MG63 (cell line): ENCODE measurements around the gene TPO. TPM values are rescaled to one million over a fixed set of nuclear protein-coding genes. Genes with fewer than 3 reads are reported as not detected.

ENCODE experiments used
- DNase-seq: peaks from one replicate; pipeline ENCODE4 v3.0.0-alpha.2; 2020
- H3K27me3 ChIP-seq: fragments of 250-450 bp; sonication (Bioruptor Pico); 2 replicates; pipeline ENCODE4 v1.5.1; 2020; ENCODE audit warnings: mild to moderate bottlenecking, moderate library complexity
- H3K36me3 ChIP-seq: fragments of 250-450 bp; sonication (Bioruptor Pico); 2 replicates; pipeline ENCODE4 v1.5.1; 2020; ENCODE audit warnings: mild to moderate bottlenecking, moderate library complexity
- H3K4me3 ChIP-seq: fragments of 250-450 bp; sonication (Bioruptor Pico); 2 replicates; pipeline ENCODE4 v1.5.1; 2020; ENCODE audit warnings: mild to moderate bottlenecking, moderate library complexity
- H3K9me3 ChIP-seq: fragments of 250-450 bp; sonication (Bioruptor Pico); 2 replicates; pipeline ENCODE4 v1.5.1; 2020; ENCODE audit warnings: mild to moderate bottlenecking, moderate library complexity
- total RNA-seq: library from RNA; depleted of rRNA; stranded (reverse); fragments of >200 nt; shearing (Covaris generic); gene quantifications from 2 replicates; pipeline ENCODE4 v1.2.3, GENCODE V29; 2014; ENCODE audit warnings: low replicate concordance

The TPO gene
- total RNA-seq, 1 experiment from 2014 or later, result not detected

DNA sequence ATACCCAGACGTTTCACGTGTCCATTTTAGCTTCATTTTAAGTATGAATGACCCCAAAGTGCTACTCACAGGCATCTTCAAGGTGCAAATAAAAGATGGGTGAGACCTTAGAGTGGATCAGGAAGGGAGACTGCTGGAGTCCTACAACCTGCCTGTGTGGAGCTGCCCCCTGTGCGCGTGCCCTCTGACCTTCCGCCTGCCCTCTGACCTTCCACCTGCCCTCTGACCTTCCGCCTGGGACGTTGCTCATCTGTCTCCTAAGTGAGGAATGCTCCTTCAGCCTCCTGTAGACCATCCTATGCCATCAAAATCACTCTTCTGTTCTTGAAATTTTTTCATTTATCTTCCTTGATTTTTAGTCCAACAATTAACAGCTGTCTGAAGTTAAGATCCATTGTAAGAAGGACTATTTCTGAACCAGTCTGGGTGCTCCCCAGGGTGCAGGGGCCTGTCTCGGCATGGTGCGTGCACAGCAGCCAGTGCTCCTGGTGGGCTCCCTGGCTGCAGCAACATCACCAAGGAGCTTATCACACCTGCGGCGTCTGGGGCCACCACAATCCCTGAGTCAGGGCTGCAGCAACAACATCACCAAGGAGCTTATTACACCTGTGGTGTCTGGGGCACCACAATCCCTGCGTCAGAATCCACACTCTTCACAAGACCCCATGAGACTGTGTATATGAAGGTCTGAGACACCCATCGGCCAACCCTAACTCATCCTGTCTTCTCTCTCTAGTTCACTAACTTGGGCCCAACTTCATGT is 86.0 kb downstream of the TPO start:
- H3K27me3 ChIP-seq, result no peaks in the 10 kb centered on the region
- DNase-seq, result no peak
- H3K9me3 ChIP-seq, result no peaks in the 10 kb centered on the region
- H3K36me3 ChIP-seq, result no peaks in the 10 kb centered on the region
- H3K4me3 ChIP-seq, result no peak overlapping the region

- no peak overlapping the region for H3K4me3 ChIP-seq
- H3K36me3 ChIP-seq, result no peaks in the 10 kb centered on the region
- DNase-seq, result no peak
- no peaks in the 10 kb centered on the region for H3K27me3 ChIP-seq
- H3K9me3 ChIP-seq, result no peaks in the 10 kb centered on the region
These were observed 88.0 kb downstream of the TPO start for GRCh38 chr2:1501038-1501851.

DNA sequence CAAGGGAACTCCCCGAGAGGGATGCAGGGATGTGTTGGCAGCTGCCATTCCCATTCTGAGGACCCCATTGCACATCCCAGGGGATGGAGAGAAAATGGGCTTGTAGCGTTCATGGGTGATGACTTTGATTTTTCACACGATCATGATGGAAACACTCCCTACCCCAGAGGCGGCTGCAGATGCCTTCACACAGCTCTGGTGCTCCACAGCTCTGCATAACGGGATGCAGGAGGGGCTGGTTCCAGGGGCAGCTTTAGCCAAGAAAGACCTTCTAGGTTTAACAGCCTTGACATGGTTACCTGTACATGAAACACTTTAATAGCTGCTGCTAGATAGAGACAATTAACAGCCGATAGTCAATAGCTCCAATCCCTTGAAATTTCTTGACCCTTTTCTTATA is 88.7 kb downstream of the TPO start:
- Histone ChIP-seq H3K4me3 (no peak overlapping the region), H3K36me3 (no peaks in the 10 kb centered on the region), H3K9me3 (no peaks in the 10 kb centered on the region), H3K27me3 (no peaks in the 10 kb centered on the region)
- no peak for DNase-seq

- DNase-seq, result no peak
- Histone ChIP-seq H3K9me3 (no peaks in the 10 kb centered on the region), H3K27me3 (no peaks in the 10 kb centered on the region)
These were observed 89.6 kb downstream of the TPO start for GRCh38 chr2:1502891-1503304.

DNA sequence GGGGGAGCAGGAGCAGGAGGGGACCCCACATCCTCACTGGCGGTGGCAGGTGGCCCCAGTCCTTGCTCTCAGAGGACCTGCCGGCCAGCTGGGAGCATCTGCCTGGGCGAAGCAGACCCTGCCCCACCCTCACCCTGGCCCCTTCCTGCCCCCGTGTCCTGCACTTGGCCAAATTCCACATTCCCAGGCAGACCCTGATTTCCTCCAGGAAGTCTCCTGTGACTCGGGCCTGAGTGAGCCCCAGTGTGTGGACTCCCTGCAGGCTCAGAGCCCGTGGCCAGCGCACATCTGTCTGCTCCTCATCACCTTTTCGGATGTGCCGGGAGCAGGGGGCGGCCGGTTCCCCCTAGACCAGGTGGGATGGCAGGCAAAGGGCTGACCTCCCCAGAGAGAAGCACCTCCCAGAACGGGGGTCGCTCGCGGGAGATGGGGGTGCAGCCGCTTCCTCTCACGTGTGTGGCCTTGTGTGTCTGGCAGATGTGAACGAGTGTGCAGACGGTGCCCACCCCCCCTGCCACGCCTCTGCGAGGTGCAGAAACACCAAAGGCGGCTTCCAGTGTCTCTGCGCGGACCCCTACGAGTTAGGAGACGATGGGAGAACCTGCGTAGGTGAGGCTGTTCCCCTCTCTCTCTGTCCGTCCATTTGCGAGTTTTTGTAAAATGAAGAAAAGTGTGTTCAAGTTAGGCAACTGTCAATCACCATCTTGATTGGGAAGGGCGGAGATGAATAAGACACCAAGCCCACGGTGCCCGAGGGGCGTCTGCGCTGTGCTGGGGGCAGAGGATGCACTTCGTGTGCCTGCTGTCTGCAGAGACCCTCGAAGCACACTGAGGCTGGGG is 90.4 kb downstream of the TPO start:
- Histone ChIP-seq H3K36me3 (no peaks in the 10 kb centered on the region), H3K27me3 (no peaks in the 10 kb centered on the region), H3K9me3 (no peaks in the 10 kb centered on the region), H3K4me3 (no peak overlapping the region)
- no peak for DNase-seq

More at GRCh38 chr2:1502891-1503304, 89.6 kb downstream of the TPO start:
- no peaks in the 10 kb centered on the region for H3K36me3 ChIP-seq
- no peak overlapping the region for H3K4me3 ChIP-seq

GRCh38 chr2:1504311-1504750 is 91.1 kb downstream of the TPO start:
- no peaks in the 10 kb centered on the region for H3K27me3 ChIP-seq
- no peak for DNase-seq

DNA sequence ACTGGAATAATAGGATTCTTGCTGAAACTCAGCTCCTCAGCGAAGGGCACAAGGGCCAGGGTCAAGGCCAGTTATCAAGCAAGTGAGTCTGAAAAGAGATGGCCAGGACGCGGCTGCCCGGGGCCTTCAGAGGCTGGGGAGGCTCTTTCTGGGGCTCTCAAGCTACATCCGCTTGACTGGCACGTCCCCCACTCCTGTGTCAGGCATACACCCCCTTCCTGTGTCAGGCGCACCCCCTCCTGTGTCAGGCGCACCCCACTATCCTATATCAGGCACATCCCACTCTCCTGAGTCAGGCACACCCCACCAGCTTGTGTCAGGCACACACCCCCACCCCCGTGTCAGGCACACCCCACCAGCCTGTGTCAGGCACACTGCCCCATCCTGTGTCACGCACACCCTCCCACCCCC is 91.8 kb downstream of the TPO start:
- no peaks in the 10 kb centered on the region for H3K27me3 ChIP-seq
- H3K9me3 ChIP-seq, result no peaks in the 10 kb centered on the region
- no peak overlapping the region for H3K4me3 ChIP-seq
- no peak for DNase-seq
- H3K36me3 ChIP-seq, result no peaks in the 10 kb centered on the region

More at GRCh38 chr2:1504311-1504750, 91.1 kb downstream of the TPO start:
- Histone ChIP-seq H3K4me3 (no peak overlapping the region), H3K9me3 (no peaks in the 10 kb centered on the region), H3K36me3 (no peaks in the 10 kb centered on the region)

- no peak for DNase-seq
- Histone ChIP-seq H3K36me3 (no peaks in the 10 kb centered on the region), H3K27me3 (no peaks in the 10 kb centered on the region), H3K4me3 (no peak overlapping the region), H3K9me3 (no peaks in the 10 kb centered on the region)
These were observed 96.2 kb downstream of the TPO start for GRCh38 chr2:1509271-1510065.

GRCh38 chr2:1510176-1510575 is 96.9 kb downstream of the TPO start:
- Histone ChIP-seq H3K27me3 (no peaks in the 10 kb centered on the region), H3K4me3 (no peak overlapping the region), H3K36me3 (no peaks in the 10 kb centered on the region), H3K9me3 (no peaks in the 10 kb centered on the region)
- DNase-seq, result no peak

GRCh38 chr2:1511455-1511854 is 98.2 kb downstream of the TPO start:
- no peaks in the 10 kb centered on the region for H3K36me3 ChIP-seq
- no peak overlapping the region for H3K4me3 ChIP-seq
- DNase-seq, result no peak
- no peaks in the 10 kb centered on the region for H3K9me3 ChIP-seq
- no peaks in the 10 kb centered on the region for H3K27me3 ChIP-seq

DNA sequence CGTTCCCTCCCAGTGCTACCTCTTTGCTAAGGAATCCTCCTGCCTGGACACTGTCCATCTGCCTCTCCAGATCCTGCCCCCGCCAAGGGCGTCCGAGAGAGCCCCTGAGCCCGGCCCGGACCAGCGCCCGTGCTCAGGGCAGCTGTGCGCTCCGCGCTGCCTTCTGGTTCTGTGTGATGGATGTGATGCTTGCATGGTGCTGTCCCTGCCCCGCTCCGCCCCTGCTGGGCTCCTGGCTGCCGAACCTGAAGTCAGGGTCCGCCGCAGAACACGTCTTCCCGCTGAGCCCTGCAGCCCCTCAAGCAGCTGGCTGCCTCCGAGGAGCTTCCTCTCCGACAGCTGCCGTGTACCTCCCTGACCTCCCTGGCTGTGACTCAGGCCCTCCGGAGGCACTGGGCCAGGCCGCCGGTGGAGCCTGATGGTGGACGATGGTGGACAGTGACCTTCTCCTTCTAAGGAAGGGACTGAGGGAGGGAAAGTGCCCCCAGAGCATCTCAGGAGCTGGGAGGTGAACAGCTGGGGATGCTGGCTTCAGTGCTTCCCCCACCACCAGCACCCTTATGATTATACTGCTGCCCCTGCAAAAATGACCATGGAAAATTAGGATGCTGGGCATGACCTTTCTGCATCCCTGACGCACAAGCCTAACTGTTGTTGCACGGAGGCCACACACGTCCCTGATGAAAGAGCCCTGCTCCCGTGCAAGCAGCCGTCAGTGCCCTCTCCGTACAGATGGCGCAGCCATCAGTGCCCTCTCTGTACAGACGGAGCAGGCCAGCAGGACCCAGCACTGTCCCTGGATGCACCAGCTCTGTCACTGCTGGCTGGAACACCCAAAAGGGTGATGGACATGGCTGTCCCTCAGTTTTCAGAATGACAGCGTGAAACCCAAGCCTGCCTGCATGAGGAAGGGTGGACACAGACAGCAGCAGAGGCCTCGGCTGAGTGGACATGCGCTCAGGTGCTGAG is 99.3 kb downstream of the TPO start:
- H3K4me3 ChIP-seq, result no peak overlapping the region
- no peak for DNase-seq

DNA sequence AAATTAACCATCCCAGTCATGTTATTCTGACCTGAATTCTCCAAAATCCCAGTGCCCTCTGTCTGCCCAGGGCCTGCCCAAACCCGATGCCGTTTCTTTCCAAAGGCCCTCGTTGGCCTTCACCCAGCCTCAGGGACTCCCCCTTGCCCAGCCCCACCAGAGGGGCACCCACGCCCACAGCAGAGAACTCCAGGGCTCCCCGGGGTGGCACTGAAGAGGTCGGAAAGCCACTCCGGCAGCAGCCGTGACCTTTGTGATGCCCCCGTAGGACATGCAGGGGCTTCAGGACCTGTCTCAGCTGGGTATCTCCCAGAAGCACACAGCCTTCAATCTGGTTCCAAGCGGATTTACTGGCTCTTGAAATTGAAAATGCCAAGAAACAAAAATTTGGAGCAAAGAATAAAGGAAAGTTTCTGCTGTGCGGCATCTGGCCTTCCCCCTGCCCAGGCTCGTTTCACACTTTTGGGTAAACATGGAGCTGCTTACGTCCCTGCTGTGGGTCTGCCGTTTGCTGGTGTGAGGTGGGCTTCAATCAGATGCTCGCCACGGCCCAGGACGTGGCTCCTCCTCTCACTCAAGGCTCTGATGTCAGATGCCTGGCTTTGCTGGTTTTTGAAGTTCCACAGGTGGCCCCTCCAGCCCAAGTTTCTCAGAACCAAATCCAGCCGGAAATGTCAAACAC is 101.3 kb downstream of the TPO start:
- Histone ChIP-seq H3K27me3 (no peaks in the 10 kb centered on the region), H3K9me3 (no peaks in the 10 kb centered on the region), H3K4me3 (no peak overlapping the region), H3K36me3 (no peaks in the 10 kb centered on the region)
- no peak for DNase-seq

More for the DNA sequence above, 99.3 kb downstream of the TPO start:
- Histone ChIP-seq H3K9me3 (no peaks in the 10 kb centered on the region), H3K27me3 (no peaks in the 10 kb centered on the region), H3K36me3 (no peaks in the 10 kb centered on the region)

DNA sequence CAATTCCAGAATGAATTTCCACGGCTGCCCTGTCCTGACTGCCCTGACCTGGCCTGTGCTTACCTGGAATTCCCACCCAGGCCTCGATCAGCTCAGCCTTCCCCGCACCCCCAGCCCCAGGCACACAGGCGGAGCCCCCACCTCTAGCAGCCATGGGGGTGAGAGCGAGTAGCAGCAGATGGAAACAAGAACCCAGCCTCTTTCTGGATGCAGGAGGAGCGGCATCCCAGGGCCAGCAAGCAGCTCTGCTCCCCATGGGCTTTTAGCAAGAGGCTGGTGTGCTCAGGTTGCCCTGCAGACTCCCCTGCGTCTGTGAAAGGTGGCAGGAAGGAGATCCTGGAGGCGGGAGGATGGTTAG is 101.8 kb downstream of the TPO start:
- H3K27me3 ChIP-seq, result no peaks in the 10 kb centered on the region
- no peaks in the 10 kb centered on the region for H3K36me3 ChIP-seq
- DNase-seq, result no peak
- H3K9me3 ChIP-seq, result no peaks in the 10 kb centered on the region
- no peak overlapping the region for H3K4me3 ChIP-seq

DNA sequence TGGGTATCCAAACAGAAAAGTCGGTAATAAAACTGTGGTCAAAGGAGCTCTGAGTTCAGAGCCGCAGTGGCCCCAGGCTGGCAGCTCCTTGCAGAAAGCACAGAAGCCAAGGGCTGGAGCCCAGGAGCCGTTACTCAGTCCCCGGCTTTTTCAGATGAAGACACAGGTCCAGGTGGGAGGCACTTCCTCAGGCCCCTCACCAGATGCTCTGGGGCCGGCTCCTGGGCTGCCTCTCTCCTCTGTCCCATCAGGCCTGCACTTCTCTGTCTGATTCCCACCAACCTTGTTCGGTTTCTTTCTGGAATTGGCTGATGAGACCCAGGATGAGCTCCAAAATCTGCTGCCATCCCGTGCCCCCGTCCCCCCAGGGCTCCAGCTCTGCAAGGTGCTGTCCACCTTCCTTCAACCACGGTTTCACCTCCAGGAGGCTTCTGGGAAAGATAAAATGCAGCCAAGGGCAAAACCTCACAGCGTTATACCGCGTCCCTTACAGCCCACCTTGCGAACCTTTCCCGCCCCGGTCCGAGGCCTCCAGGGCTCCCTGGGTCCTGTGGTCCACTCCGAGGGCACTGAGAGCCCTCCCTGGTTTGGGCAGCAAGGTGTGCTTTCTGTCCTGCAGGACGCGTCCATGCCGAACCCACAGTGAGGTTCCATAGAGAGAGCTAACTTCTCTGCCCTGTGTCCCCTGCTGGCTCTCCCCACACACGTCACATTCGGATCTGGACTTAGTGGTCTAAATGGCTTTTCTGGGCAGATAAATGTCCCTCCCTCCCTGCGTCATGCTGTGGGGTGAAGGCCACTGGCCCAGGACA is 102.9 kb downstream of the TPO start:
- no peaks in the 10 kb centered on the region for H3K9me3 ChIP-seq
- no peak overlapping the region for H3K4me3 ChIP-seq
- no peaks in the 10 kb centered on the region for H3K27me3 ChIP-seq
- no peaks in the 10 kb centered on the region for H3K36me3 ChIP-seq
- DNase-seq, result no peak
